OCI-LY1 (cell line): ENCODE measurements around the gene ARL15.

Experiments
- EZH2 ChIP-seq: fragments of 200-600 bp; sonication (generic), shearing (Covaris generic); IDR thresholded peaks from 2 replicates; pipeline ENCODE4 v1.8.0; 2017; ENCODE audit warnings: borderline replicate concordance, mixed run types, mild to moderate bottlenecking, antibody characterized with exemption, low read length, moderate library complexity, mixed read lengths
- TF ChIP-seq, protein P1 (sequence below): fragments of 200-600 bp; sonication (generic), shearing (Covaris generic); IDR thresholded peaks from 2 replicates; pipeline ENCODE4 v1.5.1; 2017; ENCODE audit warnings: mild to moderate bottlenecking, antibody characterized with exemption, low read length, moderate library complexity, mixed read lengths

GRCh38 chr5:54205918-54206317 lies 104.5 kb downstream of the ARL15 start:
- TF ChIP-seq, protein P1, sequence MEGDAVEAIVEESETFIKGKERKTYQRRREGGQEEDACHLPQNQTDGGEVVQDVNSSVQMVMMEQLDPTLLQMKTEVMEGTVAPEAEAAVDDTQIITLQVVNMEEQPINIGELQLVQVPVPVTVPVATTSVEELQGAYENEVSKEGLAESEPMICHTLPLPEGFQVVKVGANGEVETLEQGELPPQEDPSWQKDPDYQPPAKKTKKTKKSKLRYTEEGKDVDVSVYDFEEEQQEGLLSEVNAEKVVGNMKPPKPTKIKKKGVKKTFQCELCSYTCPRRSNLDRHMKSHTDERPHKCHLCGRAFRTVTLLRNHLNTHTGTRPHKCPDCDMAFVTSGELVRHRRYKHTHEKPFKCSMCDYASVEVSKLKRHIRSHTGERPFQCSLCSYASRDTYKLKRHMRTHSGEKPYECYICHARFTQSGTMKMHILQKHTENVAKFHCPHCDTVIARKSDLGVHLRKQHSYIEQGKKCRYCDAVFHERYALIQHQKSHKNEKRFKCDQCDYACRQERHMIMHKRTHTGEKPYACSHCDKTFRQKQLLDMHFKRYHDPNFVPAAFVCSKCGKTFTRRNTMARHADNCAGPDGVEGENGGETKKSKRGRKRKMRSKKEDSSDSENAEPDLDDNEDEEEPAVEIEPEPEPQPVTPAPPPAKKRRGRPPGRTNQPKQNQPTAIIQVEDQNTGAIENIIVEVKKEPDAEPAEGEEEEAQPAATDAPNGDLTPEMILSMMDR, result no peak
- no peak for TF ChIP-seq EZH2
